ENCODE results near the gene SPACA9. TPM values are rescaled to one million over a fixed set of nuclear protein-coding genes. Genes with fewer than 3 reads are reported as not detected.

SPACA9 gene
- total RNA-seq, 1 donor from 2014 or later = 3.3 TPM

DNA sequence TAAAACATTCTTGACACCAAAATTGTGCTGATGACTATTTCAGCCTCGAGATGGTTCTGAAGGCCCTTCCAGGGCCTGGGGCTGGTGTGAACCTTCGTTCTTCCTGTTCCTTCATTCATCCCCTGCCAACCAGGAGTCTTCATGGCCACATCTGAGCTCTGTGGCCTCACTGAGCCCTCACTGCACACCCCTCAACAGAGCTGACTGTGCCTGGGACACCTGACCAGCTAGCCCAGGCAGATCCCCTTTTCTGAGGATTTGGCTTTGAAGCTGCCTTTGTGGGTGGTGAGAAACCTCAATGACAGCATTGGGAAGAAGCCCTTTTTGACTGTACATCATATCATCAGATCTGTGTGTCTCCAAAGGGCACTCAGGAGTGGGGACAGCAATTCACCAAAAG lies 14.4 kb upstream of the SPACA9 start:
- H3K4me1 ChIP-seq = no peaks in the 10 kb centered on the region
- TF ChIP-seq, protein P1, sequence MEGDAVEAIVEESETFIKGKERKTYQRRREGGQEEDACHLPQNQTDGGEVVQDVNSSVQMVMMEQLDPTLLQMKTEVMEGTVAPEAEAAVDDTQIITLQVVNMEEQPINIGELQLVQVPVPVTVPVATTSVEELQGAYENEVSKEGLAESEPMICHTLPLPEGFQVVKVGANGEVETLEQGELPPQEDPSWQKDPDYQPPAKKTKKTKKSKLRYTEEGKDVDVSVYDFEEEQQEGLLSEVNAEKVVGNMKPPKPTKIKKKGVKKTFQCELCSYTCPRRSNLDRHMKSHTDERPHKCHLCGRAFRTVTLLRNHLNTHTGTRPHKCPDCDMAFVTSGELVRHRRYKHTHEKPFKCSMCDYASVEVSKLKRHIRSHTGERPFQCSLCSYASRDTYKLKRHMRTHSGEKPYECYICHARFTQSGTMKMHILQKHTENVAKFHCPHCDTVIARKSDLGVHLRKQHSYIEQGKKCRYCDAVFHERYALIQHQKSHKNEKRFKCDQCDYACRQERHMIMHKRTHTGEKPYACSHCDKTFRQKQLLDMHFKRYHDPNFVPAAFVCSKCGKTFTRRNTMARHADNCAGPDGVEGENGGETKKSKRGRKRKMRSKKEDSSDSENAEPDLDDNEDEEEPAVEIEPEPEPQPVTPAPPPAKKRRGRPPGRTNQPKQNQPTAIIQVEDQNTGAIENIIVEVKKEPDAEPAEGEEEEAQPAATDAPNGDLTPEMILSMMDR (IDR thresholded peaks at IDR 0.05) = no peak
- H3K27me3 ChIP-seq = no peaks in the 10 kb centered on the region
- DNase-seq (no peak), ATAC-seq (no peak)
- no peak overlapping the region for H3K4me3 ChIP-seq
- intact Hi-C loops (cut with DNase I) = no loop called here
- no peaks in the 10 kb centered on the region for H3K9me3 ChIP-seq
- no peaks in the 10 kb centered on the region for H3K36me3 ChIP-seq
- H3K27ac ChIP-seq = no peak overlapping the region

DNA sequence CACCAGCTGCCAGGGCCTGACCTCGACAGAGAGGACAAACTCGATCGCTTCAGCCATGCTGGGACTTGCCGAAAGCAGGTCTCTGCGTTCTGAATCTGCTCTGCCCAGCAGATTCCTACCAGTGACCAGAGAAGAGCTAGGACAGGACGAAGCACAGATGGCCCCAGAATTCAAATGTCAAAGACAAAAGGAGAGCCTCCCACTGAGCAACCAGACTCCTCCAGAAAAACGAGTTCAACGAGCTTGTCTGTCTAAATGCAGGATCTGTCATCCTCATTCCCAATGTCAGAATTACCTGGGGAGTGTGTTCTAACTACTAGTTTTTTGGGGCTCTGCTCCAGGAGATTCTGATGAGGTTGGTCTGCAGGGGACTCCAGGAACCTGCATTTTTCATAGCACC lies 14.0 kb upstream of the SPACA9 start:
- H3K36me3 ChIP-seq = no peaks in the 10 kb centered on the region
- H3K4me3 ChIP-seq = no peak overlapping the region
- DNase-seq (no peak), ATAC-seq (no peak)
- H3K9me3 ChIP-seq = no peaks in the 10 kb centered on the region
- TF ChIP-seq, protein P1 (IDR thresholded peaks at IDR 0.05) = no peak
- intact Hi-C loops (cut with DNase I) = no loop called here
- no peaks in the 10 kb centered on the region for H3K27me3 ChIP-seq
- no peak overlapping the region for H3K27ac ChIP-seq
- no peaks in the 10 kb centered on the region for H3K4me1 ChIP-seq

DNA sequence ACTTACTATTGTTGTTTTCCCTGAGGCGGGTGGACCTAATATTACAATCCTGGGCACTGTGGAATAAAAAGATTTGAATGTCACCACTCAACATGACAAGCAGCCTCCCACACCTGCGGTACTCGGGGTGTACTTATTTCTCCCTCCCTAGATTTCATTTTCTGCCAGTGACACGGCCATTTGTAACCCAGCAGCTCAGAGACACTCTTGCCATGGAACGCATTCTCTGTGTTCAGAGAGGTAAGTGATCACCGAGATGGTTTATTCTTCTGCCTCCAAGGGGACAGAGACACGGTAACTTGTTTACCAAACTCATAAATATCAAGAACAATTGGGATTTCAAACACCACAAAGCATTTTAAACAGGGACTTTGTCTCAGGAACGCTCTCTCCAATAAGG lies 11.8 kb upstream of the SPACA9 start:
- Histone ChIP-seq H3K27ac (no peak overlapping the region), H3K4me1 (no peaks in the 10 kb centered on the region), H3K9me3 (no peaks in the 10 kb centered on the region), H3K27me3 (no peaks in the 10 kb centered on the region), H3K36me3 (no peaks in the 10 kb centered on the region), H3K4me3 (no peak overlapping the region)
- DNase-seq (no peak), ATAC-seq (no peak)
- TF ChIP-seq, protein P1 (IDR thresholded peaks at IDR 0.05) = no peak
- intact Hi-C loops (cut with DNase I) = no loop called here

DNA sequence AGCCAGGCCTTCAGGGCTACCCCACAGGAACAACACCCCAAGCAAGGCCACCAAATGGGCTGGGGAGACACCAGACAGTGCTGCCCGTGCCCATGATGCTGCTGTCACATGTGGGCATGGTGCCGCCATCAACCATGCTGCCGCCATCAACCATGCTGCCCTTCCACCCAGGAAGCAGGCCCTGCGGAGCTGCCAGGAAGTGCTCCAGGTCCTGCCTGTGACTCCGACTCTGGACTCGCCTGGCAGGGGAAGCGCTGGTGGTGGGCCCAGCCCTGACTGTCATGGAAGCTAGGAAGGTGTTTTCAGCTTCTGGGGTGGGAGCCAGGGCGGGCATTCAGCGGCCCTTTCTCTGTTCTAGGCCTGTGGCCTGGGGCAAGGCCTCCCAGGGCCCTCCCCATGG lies 9.4 kb upstream of the SPACA9 start:
- H3K9me3 ChIP-seq = no peaks in the 10 kb centered on the region
- no peaks in the 10 kb centered on the region for H3K36me3 ChIP-seq
- DNase-seq (no peak), ATAC-seq (no peak)
- intact Hi-C loops (cut with DNase I) = no loop called here
- TF ChIP-seq, protein P1 (IDR thresholded peaks at IDR 0.05) = no peak
- no peaks in the 10 kb centered on the region for H3K4me1 ChIP-seq
- no peaks in the 10 kb centered on the region for H3K27me3 ChIP-seq
- H3K27ac ChIP-seq = no peak overlapping the region
- no peak overlapping the region for H3K4me3 ChIP-seq

DNA sequence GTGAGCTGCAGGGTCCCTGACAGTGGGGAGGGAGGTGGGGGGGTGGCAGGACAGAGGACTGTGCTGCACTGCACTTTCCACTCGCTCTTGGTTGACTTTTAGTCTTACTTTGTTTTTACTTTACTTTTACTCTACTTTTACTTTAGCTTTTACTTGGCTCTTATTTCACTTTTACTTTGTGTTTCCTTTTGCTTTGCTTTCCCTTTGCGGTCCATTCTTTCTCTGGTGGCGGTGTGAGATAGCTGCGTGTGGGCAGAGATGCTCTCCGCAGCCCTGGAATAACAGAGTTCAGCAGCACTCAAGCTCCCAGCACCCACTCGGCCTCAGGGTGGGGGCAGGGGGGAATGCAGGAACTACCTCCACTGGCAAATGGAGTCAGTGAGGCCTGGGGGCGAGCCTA lies 5.3 kb upstream of the SPACA9 start:
- no peak for DNase-seq
- Histone ChIP-seq H3K4me3 (no peak overlapping the region), H3K27me3 (no peaks in the 10 kb centered on the region), H3K27ac (no peak overlapping the region), H3K36me3 (no peaks in the 10 kb centered on the region), H3K9me3 (no peaks in the 10 kb centered on the region), H3K4me1 (no peaks in the 10 kb centered on the region)
- ATAC-seq = no peak
- intact Hi-C loops (cut with DNase I) = no loop called here
- TF ChIP-seq, protein P1 (IDR thresholded peaks at IDR 0.05) = no peak

DNA sequence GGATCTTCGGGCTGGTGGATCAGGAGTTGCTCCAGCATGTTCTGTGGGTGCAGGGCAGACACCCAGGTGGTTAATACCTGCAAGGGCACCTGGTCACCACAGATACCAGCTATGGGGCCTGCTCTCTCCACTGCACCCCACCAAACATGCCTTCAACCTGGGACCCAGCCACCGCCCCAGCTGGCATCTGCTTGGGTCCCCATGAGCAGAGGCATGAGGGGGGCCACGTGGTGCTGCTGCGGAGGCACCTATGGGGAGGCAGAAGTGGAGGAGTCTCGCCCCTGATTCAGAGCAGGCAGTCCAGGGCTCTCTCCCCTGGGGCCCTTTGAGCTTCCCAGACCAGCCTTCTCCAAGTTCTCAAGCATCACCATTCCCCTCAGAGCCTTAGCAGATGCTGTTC lies 3.5 kb upstream of the SPACA9 start:
- Histone ChIP-seq H3K4me1 (peaks cover 4% of the 10 kb centered on the region), H3K9me3 (no peaks in the 10 kb centered on the region), H3K27me3 (no peaks in the 10 kb centered on the region), H3K36me3 (no peaks in the 10 kb centered on the region), H3K27ac (no peak overlapping the region), H3K4me3 (no peak overlapping the region)
- intact Hi-C loops (cut with DNase I) = no loop called here
- ATAC-seq (no peak), DNase-seq (no peak)
- TF ChIP-seq, protein P1 (IDR thresholded peaks at IDR 0.05) = no peak

All from upper lobe of right lung (tissue), 1 donor.